GM19397 (cell line): ENCODE data around the gene TFPI.
"Not testable (repeated sequence)": the region's sequence is repeated elsewhere in the genome, so short reads cannot be mapped to it uniquely, and the experiment has no call there.

Experiments
- ATAC-seq: cut with Tn5 transposase; IDR thresholded peaks from one replicate; pipeline ENCODE4 v1.9.1; 2021; ENCODE audit warnings: mild to moderate bottlenecking, moderate library complexity; ENCODE audit not compliant: unreplicated experiment

Gene TFPI

DNA sequence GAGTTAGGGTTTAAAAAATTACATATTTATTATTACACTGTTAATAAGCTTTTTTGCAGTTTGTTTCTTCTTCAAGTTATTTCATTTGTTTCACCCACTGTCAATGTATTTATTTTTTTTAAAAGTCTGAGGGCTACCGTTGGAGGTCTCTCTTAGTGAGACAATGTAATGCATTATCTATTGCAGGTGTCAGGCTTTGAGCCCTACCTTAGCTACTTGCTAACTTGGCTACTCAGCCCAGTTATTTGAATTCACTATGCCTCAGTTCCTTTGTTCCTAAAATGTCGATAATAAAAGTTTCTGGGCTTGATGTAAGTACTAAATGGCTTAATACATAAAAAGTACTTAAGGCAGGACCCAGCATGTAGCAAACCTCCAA is 458 bp upstream of the TFPI start:
- no peak for ATAC-seq

DNA sequence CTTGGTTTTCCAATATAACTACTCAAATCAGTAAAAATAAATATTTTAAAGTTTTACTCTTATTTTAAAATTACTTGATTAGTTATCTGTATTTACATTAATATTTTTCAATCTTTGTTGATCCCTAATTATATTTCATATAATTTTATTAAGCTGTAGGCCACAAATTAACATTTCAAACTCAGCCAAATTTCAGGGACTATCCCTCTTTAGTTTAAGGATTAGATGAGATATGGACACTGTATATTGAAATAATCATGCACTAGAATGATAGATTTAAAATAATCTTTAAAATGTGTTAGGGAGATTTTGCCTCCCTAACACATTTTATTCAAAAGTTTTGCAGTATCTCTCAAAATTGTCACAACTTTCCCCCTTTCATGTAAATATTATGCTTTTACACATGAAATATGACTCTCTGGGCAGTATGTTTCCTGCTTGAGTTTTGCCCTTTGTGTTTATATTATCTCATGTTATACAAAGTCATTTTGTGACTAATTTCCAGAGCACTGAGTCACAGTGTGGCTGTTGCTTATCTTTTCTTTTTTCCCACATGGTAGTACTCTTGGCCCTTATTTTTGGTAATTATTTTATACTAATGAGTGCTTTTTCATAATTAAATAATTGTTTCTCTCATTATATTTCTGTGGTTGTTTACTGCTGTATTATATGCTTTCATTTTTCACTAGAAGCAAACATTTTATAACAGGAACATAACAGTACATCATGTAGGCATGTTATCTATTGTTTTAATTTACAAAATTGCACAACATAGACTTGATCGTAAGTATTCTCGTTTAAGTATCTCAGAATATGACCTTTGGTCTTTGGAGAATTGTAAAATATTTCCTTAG is 1.2 kb downstream of the TFPI start:
- ATAC-seq, result no peak

DNA sequence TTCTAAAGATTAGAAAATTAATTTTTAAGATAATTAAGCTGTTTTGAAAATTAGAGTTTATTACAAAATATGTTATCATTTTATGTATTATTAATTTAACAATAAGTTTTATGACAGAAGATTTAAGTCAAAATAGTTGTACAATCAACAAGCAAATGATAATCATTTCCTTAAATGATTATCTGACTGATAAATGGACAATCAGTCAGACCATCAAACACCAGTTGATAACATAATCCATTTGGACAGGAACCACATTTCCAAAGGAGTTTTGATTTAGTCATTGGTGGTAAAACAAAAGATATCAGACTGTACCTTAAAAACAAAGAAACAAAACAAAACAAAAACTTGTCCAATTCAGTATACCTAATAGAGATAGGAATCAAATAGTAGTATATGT is 1.9 kb downstream of the TFPI start:
- no peak for ATAC-seq

DNA sequence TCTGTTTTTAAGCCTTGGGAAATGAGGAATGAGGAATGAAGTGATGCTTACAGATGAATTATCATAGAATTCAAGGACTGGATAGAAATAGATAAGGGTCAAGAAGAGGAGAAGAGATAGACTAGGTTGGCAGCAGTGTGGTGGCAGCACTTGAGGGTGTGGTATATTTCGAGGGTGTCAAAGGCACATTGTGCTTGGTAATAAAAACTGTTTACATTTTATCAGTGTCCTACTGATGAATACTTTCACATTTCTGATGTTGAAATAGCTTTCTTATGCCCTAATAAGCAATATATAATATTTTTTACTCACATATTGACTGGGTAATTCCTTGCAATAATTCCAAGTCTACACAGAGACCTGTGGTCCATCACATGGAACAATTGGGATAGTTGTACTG is 3.4 kb downstream of the TFPI start:
- no peak for ATAC-seq

DNA sequence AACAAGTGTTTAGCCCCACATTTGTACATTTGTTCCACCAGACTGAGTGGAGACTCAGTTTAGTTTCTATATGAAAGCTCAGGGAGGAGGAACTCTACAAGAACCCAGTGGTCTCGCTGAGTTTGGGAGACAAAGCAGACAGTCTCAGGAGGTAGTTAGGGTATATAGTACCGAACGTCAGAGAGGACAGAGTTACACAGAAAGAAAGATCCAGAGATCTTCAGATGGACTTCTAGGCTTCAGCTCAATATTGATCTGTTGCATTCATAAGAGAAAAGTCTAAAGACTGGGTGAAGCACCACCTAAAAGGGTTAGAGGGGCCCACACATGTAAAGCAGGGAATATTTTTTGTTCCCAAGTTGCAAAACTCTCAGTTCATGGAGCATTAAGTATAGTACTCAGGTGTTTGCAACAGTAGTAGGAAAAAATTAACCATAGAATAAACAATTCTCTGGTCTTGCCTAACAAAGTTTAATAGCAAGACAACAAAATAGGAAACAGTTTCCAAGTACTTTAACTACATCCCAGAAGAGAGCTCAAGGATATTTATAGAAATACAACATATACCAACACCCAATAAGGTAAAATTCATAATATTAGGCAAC is 4.2 kb downstream of the TFPI start:
- no peak for ATAC-seq

DNA sequence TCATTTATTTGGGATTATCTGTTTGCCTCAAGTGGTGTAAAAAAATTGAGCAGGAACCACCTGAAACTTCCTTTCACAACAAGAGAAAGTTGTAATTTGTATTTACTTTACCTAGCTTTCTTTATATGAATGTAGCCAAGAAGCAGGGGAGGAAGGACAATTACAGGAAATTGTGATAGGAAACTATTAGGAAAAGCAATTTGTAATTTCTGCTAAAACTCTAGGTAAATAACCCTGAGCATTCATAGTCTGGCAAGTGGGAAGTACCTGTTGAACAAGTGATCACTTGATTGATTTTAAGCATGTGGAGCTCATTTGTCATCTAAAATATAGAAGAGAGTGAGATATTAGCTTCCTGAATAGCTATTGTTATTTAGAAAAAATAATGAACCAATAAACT is 5.0 kb downstream of the TFPI start:
- no peak for ATAC-seq

DNA sequence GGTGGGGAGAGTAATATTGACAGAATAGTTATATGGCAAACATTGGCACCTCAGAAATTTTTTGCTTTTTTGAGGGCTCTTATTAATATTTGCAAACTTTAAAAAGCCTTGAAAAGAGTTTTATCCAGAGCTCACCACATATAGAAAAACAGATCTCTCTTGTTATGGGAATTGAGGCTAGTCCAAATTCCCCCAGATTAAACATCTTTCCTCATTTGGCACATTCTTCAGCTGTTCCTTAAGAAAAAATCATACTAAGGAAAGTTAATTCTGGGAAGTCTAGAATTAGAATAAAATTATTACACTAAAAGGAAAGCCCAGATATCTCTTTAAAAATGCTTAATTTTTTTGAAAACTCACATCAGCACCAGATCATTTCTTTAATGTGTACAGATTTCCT is 5.6 kb downstream of the TFPI start:
- ATAC-seq, result no peak

DNA sequence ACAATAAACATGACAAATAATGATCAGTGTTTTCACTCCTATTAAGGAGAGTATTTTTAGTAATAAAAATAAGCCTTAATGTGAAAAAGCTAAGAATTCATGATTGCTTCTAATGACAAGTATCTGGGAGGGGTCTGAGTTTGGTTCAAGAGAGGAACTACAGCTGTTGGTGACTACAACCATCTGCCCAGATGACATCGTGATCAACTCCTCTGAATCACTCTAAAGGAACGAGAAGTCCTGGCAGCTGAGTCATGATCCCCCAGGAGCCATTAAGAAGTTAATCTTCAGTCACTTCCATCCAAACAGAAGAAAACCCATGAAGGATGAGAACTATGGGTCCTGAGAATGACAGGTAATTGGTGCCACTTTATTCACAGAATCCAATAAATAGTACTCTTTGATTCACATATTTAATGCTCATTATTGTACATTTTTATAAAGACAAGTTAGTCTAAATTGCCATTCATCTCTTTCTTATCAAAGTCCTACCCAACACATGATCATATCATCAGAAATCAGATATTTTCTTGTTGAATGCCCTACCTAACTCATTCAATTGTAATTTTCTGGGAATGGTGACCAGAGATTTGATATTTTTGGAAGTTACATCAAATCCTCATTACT is 6.8 kb downstream of the TFPI start:
- ATAC-seq, result no peak

DNA sequence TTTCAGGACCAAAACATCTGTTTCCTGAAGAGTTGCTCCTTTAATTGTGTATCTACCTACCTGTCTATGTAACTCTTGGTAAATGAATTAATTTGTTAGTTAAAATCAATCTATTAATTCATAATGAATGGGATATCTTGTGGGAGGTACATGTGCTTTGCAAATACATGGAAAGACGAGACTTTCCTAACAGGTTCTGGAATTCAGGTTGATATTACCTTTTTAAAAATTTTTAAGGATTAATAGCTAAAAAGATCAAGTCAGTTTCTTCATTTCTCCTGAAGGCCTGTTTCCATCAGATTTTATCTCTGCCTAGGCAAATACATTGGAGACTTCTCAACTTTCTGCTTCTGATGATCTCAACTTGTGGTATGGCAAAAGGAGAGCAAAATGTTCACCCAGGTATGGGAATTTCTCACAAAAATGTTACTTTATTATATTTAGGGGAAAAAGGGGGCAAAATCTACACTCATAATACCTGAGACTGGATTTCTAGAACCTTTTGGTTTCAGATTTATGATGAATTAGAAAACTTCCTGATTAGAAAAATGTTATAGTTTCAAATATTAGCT is 7.4 kb downstream of the TFPI start:
- ATAC-seq, result no peak

DNA sequence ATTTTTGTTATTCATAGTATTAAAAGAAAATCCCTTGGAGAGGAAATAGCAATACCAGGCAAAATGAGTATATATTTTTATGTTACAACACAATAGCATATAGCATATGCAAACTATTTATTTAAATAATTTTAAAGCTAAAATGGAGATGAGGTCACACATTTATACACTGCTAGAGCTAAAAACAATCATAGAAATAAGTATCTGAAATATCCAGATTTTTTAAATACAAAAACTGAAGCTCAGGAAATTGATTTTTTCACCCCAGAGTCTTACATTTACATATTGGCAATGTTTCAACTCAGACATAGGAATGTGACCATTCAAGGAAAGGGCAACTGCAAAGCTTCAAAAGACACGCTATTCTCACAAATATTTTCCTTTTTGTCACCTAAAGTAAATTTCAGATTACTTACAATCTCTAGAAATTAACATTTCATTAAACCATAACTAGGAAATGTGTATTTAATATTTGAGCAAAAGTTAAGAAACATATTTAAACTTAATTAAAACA is 8.9 kb downstream of the TFPI start:
- no peak for ATAC-seq

DNA sequence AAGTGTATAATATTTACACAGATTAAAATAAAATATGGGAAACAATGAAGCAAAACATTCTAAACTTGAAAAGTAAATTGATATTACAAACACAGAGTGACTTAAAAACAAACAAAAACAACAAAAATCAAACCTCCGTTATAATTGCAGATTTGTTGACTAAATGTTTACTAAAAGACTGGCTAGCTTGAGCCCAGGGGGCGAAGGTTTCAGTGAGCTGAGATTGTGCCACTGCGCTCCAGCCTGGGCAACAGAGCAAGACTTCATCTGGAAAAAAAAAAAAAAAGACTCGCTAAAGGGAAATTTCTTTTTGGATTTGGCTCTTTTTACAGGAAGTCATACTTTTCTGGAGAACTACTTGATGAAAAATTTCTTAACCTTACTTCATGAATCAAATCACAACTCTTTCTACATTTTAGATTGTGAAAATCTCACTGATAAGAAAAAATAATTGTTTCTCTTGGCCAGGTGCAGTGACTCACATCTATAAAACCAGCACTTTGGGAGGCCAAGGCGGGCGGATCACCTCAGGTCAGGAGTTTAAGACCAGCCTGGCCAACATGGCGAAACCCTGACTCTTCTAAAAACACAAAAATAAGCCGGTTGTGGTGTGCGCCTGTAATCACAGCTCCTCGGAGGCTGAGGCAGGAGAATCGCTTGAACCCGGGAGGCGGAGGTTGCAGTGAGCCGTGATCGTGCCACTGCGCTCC is 9.7 kb downstream of the TFPI start:
- ATAC-seq, result no peak

DNA sequence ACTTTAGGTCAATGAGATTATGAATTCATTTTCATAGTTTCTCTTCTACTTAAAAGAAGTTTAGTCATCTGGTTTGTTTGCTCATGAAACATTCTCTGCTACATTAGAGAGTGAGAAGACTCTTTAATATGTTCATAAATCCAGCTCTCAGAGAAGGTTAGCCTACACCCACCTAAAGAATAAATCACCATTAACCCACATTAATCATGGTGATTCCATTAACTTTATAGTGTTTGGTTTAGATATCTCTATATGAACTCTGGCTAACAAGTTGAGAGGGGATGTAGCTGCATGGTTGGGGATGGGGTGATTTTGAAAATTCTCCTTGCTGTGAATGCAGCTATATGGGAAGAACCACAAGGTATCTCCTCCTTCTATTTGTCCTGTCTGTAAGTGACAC is 10.7 kb downstream of the TFPI start:
- ATAC-seq, result no peak

DNA sequence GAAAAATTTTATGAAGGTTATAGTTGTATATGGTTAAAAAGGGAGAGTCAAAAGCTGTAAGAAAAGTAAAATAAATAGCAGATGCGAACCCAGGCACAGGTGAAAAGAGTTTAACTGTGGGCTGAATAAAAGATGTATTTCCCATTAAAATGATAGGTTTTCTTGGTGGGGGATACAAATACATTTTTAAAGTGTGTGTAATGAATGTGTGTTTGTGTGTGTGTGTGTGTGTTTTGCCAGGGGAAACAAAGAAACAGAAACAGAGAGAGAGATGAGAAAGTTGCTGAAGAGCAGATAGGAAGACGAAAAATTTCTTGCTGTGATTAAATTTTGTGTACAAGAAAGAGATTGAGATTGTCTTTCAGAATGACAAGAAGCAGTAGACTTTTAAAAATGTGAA is 12.1 kb downstream of the TFPI start:
- ATAC-seq, result no peak

DNA sequence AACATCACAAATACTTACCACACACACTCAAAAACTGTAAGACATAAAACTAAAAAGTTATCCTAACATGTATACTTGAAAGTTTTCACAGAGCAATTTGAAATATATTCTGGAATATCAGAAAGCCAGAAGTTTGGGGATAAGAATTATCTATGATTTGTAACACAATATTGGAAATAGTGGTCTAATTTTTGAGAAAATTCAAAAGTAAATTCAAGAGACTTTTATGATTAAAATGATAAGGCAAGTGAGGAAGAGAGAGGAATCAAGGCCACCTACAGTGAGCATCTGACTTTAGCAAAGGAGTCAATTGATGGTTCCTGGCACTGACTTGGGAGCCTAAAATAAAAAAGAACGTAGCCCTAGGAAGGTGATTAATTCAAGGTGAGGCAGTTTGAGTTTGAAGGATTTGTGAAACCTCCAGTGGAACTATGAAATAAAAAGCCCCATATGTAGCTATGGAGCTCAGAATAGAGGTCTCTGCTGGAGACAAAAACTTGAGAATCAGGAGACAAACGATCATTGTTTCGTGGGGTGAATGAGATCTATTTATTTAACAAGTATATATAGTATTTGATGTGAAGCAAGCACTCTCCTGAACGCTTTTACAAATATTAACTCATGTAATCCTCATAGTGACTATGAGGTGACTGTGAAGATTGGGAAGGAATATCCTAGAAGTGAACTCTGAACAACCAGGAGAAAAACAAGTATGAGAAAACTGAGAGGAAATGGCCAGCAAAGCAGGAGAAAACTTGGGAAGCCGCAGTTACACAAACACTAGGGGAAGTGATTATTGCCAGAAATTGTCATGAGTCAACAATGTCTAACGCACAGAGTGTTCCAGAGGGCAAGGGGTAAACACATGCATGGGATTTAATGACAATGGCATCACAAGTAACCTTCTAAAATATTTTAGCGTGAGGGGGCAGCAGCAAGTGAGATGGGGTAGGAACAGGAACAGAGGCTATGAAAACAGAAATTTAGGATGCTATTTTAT is 12.8 kb downstream of the TFPI start:
- ATAC-seq, result no peak

DNA sequence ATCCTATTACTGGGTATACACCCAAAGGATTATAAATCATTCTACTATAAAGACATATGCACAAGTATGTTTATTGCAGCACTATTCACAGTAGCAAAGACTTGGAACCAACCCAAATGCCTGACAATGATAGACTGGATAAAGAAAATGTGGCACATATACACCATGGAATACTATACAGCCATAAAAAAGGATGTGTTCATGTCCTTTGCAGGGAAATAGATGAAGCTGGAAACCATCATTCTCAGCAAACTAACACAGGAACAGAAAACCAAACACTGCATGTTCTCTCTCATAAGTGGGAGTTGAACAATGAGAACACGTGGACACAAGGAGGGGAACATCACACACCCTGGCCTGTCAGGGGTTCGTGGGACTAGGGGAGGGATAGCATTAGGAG is 16.0 kb downstream of the TFPI start:
- ATAC-seq, result not testable (repeated sequence)

DNA sequence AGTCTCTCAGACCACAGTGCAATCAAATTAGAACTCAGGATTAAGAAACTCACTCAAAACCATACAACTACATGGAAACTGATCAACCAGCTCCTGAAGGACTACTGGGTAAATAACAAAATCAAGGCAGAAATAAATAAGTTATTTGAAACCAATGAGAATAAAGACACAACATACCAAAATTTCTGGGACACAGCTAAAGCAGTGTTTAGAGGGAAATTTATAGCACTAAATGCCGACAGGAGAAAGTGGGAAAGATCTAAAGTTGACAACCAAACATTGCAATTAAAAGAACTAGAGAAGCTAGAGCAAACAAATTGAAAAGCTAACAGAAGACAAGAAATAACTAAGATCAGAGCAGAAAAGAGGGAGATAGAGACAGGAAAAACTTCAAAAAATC is 18.9 kb downstream of the TFPI start:
- ATAC-seq, result not testable (repeated sequence)

DNA sequence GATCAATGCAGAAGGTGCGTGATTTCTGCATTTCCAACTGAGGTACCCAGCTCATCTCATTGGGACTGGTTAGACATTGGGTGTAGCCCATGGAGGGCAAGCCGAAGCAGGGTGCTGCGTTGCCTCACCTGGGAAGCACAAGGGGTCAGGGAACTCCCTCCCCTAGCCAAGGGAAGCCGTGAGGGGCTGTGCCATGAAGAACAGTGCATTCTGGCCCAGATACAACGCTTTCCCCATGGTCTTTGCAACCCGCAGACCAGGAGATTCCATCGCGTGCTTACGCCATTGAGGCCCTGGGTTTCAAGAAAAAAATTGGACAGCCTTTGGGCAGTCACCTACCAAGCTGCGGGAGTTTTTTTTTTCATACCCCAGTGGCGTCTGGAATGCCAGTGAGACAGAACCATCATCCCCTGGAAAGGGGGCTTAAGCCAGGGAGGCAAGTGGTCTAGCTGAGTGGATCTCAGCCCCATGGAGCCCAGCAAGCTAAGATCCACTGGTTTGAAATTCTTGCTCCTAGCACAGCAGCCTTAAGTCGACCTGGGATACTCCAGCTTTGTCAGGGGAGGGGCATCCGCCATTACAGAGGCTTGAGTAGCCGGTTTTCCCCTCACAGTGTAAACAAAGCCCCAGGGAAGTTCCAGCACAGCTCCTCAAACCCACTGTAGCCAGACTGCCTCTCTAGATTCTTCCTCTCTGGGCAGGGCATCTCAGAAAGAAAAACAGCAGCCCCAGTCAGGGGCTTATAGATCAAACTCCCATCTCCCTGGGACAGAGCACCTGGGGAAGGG is 21.7 kb downstream of the TFPI start:
- ATAC-seq, result no peak

DNA sequence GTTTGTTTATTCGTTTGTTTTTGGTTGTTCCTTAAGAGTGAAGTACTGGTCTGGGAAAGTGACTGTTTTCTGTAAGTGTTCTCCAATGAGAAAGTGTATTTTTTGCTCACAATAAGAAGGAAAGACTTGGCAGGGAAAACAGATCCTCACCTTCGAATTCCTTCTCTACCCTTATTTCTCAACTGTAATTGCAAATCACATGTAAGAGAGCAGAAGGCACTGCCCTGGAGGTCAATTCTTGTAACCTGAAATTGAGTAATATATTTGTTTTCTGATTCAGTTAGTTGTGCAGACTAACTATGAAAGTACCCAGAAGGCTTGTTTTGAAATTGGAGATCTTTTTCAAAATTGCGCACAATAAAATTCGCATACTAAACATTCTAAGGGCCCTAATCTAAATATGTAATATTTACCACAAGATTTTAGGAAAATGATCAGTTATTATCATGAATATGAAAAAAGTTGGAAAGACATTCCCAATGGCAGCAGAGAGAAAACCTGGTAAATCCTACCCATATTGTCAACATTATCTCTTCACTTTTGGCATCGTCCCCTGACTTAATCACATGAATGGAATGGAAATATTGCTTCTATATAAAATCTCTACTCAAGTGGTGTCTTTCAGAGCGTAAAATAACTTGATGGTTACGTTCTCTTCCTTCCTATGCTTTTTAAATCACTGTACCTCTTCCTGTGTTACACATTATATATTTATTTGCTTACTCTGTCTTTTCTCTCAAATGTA is 24.1 kb downstream of the TFPI start:
- ATAC-seq, result no peak
